ENCODE measurements around the gene C18orf63. TPM values are rescaled to one million over a fixed set of nuclear protein-coding genes. Genes with fewer than 3 reads are reported as not detected.

C18orf63 gene
- total RNA-seq, 1 experiment from 2014 or later, result not detected

GRCh38 chr18:74376523-74376922, 60.9 kb downstream of the C18orf63 start:
- no peak overlapping the region for H3K4me3 Mint-ChIP-seq
- TF ChIP-seq AR (CRISPR knock-in tag; IDR thresholded peaks at IDR 0.05), result no peak
- no peak for TF ChIP-seq NR3C1 (CRISPR knock-in tag; conservative IDR thresholded peaks at IDR 0.05; ENCODE audit: low read depth)
- no peak for TF ChIP-seq ELF4 (CRISPR knock-in tag; IDR thresholded peaks at IDR 0.05; ENCODE audit: low read depth)
- no peak for TF ChIP-seq SOX15 (CRISPR knock-in tag; IDR thresholded peaks at IDR 0.05)
- no peak for TF ChIP-seq TEAD4 (CRISPR knock-in tag; IDR thresholded peaks at IDR 0.05)
- no peak for TF ChIP-seq PRDM15 (CRISPR knock-in tag; IDR thresholded peaks at IDR 0.05)
- TF ChIP-seq PRRX2 (CRISPR knock-in tag; IDR thresholded peaks at IDR 0.05), result no peak
- no peak for TF ChIP-seq CDX4 (CRISPR knock-in tag; IDR thresholded peaks at IDR 0.05; ENCODE audit: borderline replicate concordance)
- TF ChIP-seq TEAD1 (CRISPR knock-in tag; IDR thresholded peaks at IDR 0.05), result no peak
- TF ChIP-seq FOXK1 (CRISPR knock-in tag; IDR thresholded peaks at IDR 0.05), result no peak
- no peak for TF ChIP-seq TP53 (CRISPR knock-in tag; IDR thresholded peaks at IDR 0.05)
- no peak for TF ChIP-seq ZNF121 (CRISPR knock-in tag; IDR thresholded peaks at IDR 0.05)
- TF ChIP-seq NFE2L1 (CRISPR knock-in tag; IDR thresholded peaks at IDR 0.05), result no peak
- no peak for TF ChIP-seq CBFB (CRISPR knock-in tag; IDR thresholded peaks at IDR 0.05; ENCODE audit: low read depth)
- no peak for TF ChIP-seq OVOL2 (CRISPR knock-in tag; IDR thresholded peaks at IDR 0.05; ENCODE audit: borderline replicate concordance)
- TF ChIP-seq ESRRA (CRISPR knock-in tag; IDR thresholded peaks at IDR 0.05; ENCODE audit: borderline replicate concordance), result no peak
- TF ChIP-seq ATF2 (CRISPR knock-in tag; IDR thresholded peaks at IDR 0.05; ENCODE audit: borderline replicate concordance, low read depth), result no peak
- peaks cover 19% of the 10 kb centered on the region for H3K36me3 Mint-ChIP-seq
- peaks cover 3% of the 10 kb centered on the region; the same call in 1 of the 2 replicates for H3K4me1 Mint-ChIP-seq
- CTCF ChIA-PET, result no interaction called here
- peaks cover 5% of the 10 kb centered on the region for H3K27me3 Mint-ChIP-seq (ENCODE audit: low read depth)
- no peak overlapping the region for H3K27ac Mint-ChIP-seq
- DNase-seq (ENCODE audit: low spot score), result no peak
- H3K9me3 Mint-ChIP-seq, result peaks cover 33% of the 10 kb centered on the region
- POLR2A ChIA-PET, result no interaction called here
- no peak for ATAC-seq

GRCh38 chr18:74377776-74378175, 62.1 kb downstream of the C18orf63 start:
- POLR2A ChIA-PET, result no interaction called here
- Mint-ChIP-seq H3K36me3 (peaks cover 28% of the 10 kb centered on the region), H3K4me3 (no peak overlapping the region), H3K27me3 (ENCODE audit: low read depth) (peaks cover 9% of the 10 kb centered on the region), H3K9me3 (peaks cover 35% of the 10 kb centered on the region), H3K4me1 (peaks cover 3% of the 10 kb centered on the region; the same call in 1 of the 2 replicates), H3K27ac (no peak overlapping the region)
- CTCF ChIA-PET, result no interaction called here
- ATAC-seq (no peak), DNase-seq (ENCODE audit: low spot score) (no peak)
- TF ChIP-seq NR1H2 (CRISPR knock-in tag; IDR thresholded peaks at IDR 0.05), result no peak
- no peak for TF ChIP-seq MAX (CRISPR knock-in tag; IDR thresholded peaks at IDR 0.05)
- TF ChIP-seq ATF6 (CRISPR knock-in tag; IDR thresholded peaks at IDR 0.05), result no peak
- no peak for TF ChIP-seq ZNF263 (CRISPR knock-in tag; IDR thresholded peaks at IDR 0.05; ENCODE audit: low read depth)
- TF ChIP-seq FOXP4 (CRISPR knock-in tag; IDR thresholded peaks at IDR 0.05), result no peak
- no peak for TF ChIP-seq ZNF121 (CRISPR knock-in tag; IDR thresholded peaks at IDR 0.05)
